ENCODE results near the gene TDRD12. TPM values are rescaled to one million over a fixed set of nuclear protein-coding genes. Genes with fewer than 3 reads are reported as not detected.

The TDRD12 gene
- total and polyA plus RNA-seq, 8 donors = 0.06 to 0.84 (median 0.11) TPM; not detected in 3

DNA sequence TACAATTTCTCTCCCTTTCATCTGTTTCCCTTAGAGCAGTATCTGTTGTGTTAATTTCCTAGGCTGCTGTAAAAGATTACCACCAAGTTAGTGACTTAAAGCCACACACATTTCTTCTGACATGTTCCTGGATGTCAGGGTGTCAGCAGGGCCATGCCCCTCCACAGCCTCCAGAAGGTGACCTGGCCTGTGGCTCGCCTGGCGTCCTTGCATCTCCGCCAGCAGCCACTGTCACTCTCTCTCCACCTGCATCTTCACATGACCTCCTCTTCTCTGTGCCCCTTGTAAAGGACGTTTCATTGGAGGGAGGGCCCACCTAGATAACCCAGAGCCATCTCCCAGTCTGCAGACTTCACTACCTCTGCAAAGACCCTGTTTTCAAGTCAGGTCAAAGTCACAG is 88.7 kb downstream of the TDRD12 start:
- WGBS, 2 donors = 78 to 83% methylated on average over 4 of the region's 4 CpGs
- H3K4me3 ChIP-seq = no peak overlapping the region
- H3K9me3 ChIP-seq = no peaks in the 10 kb centered on the region
- intact Hi-C loops (cut with DNase I) = no loop called here
- FAIRE-seq (no peak), DNase-seq (no peak), ATAC-seq (no peak)
- H3K36me3 ChIP-seq = no peaks in the 10 kb centered on the region
- no peak overlapping the region for H3K27ac ChIP-seq
- H3K4me1 ChIP-seq = no peaks in the 10 kb centered on the region
- TF ChIP-seq, protein P1, sequence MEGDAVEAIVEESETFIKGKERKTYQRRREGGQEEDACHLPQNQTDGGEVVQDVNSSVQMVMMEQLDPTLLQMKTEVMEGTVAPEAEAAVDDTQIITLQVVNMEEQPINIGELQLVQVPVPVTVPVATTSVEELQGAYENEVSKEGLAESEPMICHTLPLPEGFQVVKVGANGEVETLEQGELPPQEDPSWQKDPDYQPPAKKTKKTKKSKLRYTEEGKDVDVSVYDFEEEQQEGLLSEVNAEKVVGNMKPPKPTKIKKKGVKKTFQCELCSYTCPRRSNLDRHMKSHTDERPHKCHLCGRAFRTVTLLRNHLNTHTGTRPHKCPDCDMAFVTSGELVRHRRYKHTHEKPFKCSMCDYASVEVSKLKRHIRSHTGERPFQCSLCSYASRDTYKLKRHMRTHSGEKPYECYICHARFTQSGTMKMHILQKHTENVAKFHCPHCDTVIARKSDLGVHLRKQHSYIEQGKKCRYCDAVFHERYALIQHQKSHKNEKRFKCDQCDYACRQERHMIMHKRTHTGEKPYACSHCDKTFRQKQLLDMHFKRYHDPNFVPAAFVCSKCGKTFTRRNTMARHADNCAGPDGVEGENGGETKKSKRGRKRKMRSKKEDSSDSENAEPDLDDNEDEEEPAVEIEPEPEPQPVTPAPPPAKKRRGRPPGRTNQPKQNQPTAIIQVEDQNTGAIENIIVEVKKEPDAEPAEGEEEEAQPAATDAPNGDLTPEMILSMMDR (IDR thresholded peaks at IDR 0.05) = no peak
- no peaks in the 10 kb centered on the region for H3K27me3 ChIP-seq

DNA sequence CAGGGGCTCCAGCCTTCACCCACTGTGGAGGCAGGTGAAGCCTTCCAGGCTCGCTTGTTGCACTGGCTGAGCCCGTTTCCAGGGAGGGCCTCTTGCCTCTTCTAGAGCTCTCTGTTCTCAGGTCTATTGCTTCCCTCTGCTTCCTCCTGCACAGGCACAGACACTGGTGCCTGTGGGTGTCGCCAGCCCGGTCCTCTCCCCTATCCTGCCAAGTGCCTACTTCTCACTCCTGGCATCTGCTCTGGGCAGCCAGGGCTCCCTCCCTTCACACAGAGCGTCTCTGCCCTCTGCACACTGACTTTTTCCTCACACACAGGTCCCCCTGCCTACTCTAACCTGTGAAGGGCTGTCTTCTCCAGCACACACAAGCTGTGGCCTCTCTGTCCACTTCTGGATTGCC is 89.7 kb downstream of the TDRD12 start:
- 55 to 67% methylated on average over 5 of the region's 5 CpGs for WGBS, 2 donors
- Histone ChIP-seq H3K27ac (no peak overlapping the region), H3K9me3 (no peaks in the 10 kb centered on the region), H3K27me3 (no peaks in the 10 kb centered on the region), H3K4me3 (no peak overlapping the region), H3K4me1 (no peaks in the 10 kb centered on the region), H3K36me3 (no peaks in the 10 kb centered on the region)
- no peak for FAIRE-seq
- peak in 2 of 4 donors; percentile 56 to 74 for ATAC-seq
- TF ChIP-seq, protein P1 (IDR thresholded peaks at IDR 0.05) = no peak
- intact Hi-C loops (cut with DNase I) = no loop called here
- DNase-seq = no peak

DNA sequence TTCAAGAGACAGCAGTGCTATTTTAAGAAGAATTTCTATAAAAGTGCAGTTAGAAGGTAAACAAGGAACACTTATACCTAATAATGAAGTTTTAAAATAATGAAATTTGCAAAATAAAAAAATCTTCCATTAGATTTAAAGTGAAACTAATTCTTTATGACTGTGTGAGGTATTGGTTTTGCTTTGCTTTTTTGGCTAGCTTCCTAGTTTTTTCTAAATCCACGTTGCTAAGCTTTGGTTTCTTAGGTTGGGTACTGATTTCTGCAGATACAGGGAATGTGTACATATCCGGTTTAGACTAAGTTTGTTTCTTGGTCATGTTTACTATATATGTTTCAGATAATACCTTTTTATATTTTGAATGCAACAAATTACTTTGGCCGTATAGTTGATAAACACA is 90.2 kb downstream of the TDRD12 start:
- no peak overlapping the region for H3K4me3 ChIP-seq
- H3K27ac ChIP-seq = no peak overlapping the region
- no peaks in the 10 kb centered on the region for H3K36me3 ChIP-seq
- no peaks in the 10 kb centered on the region for H3K9me3 ChIP-seq
- intact Hi-C loops (cut with DNase I) = no loop called here
- TF ChIP-seq, protein P1 (IDR thresholded peaks at IDR 0.05) = no peak
- DNase-seq (no peak), FAIRE-seq (no peak), ATAC-seq (peak in 1 of 4 donors; percentile 62)
- H3K4me1 ChIP-seq = no peaks in the 10 kb centered on the region
- no peaks in the 10 kb centered on the region for H3K27me3 ChIP-seq
- WGBS, 2 donors = 22 to 23% methylated on average over 3 of the region's 3 CpGs

DNA sequence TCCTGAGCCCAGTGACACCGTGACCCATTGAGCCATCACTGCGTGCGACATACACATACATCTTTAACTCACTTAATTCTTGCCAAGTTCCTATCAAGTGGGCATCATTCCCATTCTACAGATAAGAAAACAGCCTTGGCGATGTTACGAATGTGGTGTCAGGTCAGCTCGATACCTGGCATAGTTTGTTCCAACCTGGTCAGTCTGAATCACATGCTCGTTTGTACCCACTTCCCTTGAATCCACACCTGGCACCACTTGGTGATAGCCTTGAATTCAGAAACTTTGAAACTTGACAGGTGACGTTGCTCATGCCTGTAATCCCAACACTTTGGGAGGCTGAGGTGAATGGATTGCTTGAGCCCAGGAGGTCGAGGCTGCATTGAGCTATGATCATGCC is 90.9 kb downstream of the TDRD12 start:
- Histone ChIP-seq H3K27ac (no peak overlapping the region), H3K36me3 (no peaks in the 10 kb centered on the region), H3K27me3 (no peaks in the 10 kb centered on the region), H3K9me3 (no peaks in the 10 kb centered on the region), H3K4me1 (no peaks in the 10 kb centered on the region), H3K4me3 (no peak overlapping the region)
- ATAC-seq (peak in 3 of 4 donors; percentile 13 to 56 (median 30)), FAIRE-seq (no peak), DNase-seq (no peak)
- WGBS, 2 donors = 41 to 46% methylated on average over 9 of the region's 9 CpGs
- intact Hi-C loops (cut with DNase I) = no loop called here
- TF ChIP-seq, protein P1 (IDR thresholded peaks at IDR 0.05) = no peak

DNA sequence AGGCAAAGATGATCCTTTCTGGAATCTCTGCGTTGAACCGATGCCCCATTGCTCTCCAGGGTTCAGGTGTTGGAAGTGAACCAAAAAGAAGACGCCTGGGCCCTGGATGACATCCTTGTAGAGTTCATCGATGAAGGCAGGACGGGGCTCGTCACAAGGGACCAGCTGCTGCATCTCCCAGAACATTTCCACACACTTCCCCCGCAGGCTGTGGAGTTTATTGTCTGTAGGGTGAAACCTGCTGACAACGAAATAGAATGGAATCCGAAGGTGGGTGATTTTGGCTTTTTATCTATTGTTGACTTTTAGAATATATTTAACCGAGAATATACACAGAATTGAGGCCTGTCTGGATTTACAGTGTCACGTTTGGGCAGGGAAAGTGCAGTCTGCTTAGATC is 91.6 kb downstream of the TDRD12 start:
- FAIRE-seq (no peak), ATAC-seq (no peak)
- WGBS, 2 donors = 67% methylated on average over 11 of the region's 11 CpGs

More for the DNA sequence above, 91.6 kb downstream of the TDRD12 start:
- no peak overlapping the region for H3K27ac ChIP-seq
- DNase-seq = no peak
- TF ChIP-seq, protein P1 (IDR thresholded peaks at IDR 0.05) = no peak
- intact Hi-C loops (cut with DNase I) = no loop called here
- H3K27me3 ChIP-seq = no peaks in the 10 kb centered on the region
- no peaks in the 10 kb centered on the region for H3K36me3 ChIP-seq
- no peaks in the 10 kb centered on the region for H3K4me1 ChIP-seq
- no peaks in the 10 kb centered on the region for H3K9me3 ChIP-seq
- no peak overlapping the region for H3K4me3 ChIP-seq

All from pancreas (tissue), 10 donors.